Parathyroid adenoma (tissue), 2 donors: ENCODE data around the gene FALEC.
"Not testable (repeated sequence)": the region's sequence is repeated elsewhere in the genome, so short reads cannot be mapped to it uniquely, and the experiment has no call there.

Experiments
- H2AFZ ChIP-seq: fragments of 300-600 bp; sonication (generic); one replicate; pipeline ENCODE4 v1.7.0; 2017; ENCODE audit warnings: antibody characterized with exemption, mild to moderate bottlenecking
- H3K27ac ChIP-seq: fragments of 300-600 bp; sonication (generic); one replicate; pipeline ENCODE4 v1.7.0; 2017
- H3K27me3 ChIP-seq: fragments of 300-600 bp; sonication (generic); one replicate; pipeline ENCODE4 v1.7.0; 2017; ENCODE audit warnings: low read length; ENCODE audit not compliant: control insufficient read depth, insufficient read depth
- H3K36me3 ChIP-seq: fragments of 300-600 bp; sonication (generic); one replicate; pipeline ENCODE4 v1.7.0; 2017; ENCODE audit warnings: low read length; ENCODE audit not compliant: control insufficient read depth, insufficient read depth
- H3K4me1 ChIP-seq: fragments of 300-600 bp; sonication (generic); one replicate; pipeline ENCODE4 v1.7.0; 2017; ENCODE audit warnings: control low read depth
- H3K4me2 ChIP-seq: fragments of 300-600 bp; sonication (generic); one replicate; pipeline ENCODE4 v1.7.0; 2017; ENCODE audit warnings: low read length
- H3K4me3 ChIP-seq: fragments of 300-600 bp; sonication (generic); one replicate; pipeline ENCODE4 v1.7.0; 2017; ENCODE audit warnings: low read depth, low read length
- H3K79me2 ChIP-seq: fragments of 300-600 bp; sonication (generic); one replicate; pipeline ENCODE4 v1.7.0; 2017; ENCODE audit warnings: control low read depth
- H3K9ac ChIP-seq: fragments of 300-600 bp; sonication (generic); one replicate; pipeline ENCODE4 v1.7.0; 2017; ENCODE audit warnings: mild to moderate bottlenecking
- H3K9me3 ChIP-seq: fragments of 300-600 bp; sonication (generic); one replicate; pipeline ENCODE4 v1.7.0; 2017; ENCODE audit warnings: low read length; ENCODE audit not compliant: control insufficient read depth
- CTCF ChIP-seq: fragments of 300-600 bp; sonication (generic); IDR thresholded peaks from one replicate; pipeline ENCODE4 v1.7.0; 2017; ENCODE audit warnings: antibody characterized with exemption, mild to moderate bottlenecking
- donor health status: primary hyperparathyroidism.

The FALEC gene

DNA sequence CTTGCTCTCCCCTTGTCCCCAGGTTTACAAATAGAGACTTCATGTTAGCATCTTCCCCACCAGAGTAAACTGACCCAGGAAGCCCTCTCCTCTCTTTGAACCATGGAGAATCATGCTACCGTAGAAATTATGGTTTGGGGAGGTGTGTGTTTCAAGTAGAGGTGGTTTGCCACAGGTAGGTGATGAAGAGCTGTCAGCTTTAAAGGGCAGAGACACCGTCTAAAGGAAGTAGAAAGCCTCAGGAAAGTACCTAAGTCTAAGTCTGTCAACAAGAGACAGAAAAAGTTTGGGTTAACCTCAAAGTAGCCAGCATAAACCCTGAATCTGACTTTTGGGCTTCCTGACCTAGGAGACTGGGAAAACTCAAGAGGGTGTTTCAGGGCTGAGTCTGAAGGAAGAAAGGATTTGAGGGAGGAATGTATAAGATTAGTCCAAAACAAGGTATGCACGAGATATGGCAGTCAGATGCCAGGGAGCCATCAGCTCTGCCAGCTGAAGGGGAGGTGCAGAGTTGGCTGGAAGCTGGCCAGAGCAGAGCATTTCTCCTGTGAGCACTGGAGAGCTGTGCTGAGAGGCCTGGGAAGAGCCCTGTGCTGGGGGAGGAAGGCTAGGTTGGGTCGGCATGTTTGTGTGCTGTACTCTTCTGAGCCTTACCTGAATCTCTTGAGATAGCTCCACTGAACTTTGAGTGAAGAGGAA lies 47.9 kb downstream of the FALEC start:
- H3K4me2 ChIP-seq: peak overlapping the region; percentile 99
- no peaks in the 10 kb centered on the region for H3K79me2 ChIP-seq
- peaks cover 42% of the 10 kb centered on the region for H3K4me1 ChIP-seq
- H3K36me3 ChIP-seq: no peaks in the 10 kb centered on the region
- no peak for TF ChIP-seq CTCF
- H3K4me3 ChIP-seq: no peak overlapping the region
- H3K9ac ChIP-seq: no peak overlapping the region
- no peaks in the 10 kb centered on the region for H3K27me3 ChIP-seq
- H2AFZ ChIP-seq: no peak overlapping the region
- H3K9me3 ChIP-seq: no peaks in the 10 kb centered on the region
- H3K27ac ChIP-seq: peak overlapping the region; percentile 100

GRCh38 chr1:150564051-150564991 lies 48.8 kb downstream of the FALEC start:
- no peaks in the 10 kb centered on the region for H3K27me3 ChIP-seq
- H3K4me1 ChIP-seq: peaks cover 46% of the 10 kb centered on the region
- no peak overlapping the region for H2AFZ ChIP-seq
- peak overlapping the region; percentile 99 for H3K4me2 ChIP-seq
- no peak overlapping the region for H3K4me3 ChIP-seq
- TF ChIP-seq CTCF: no peak
- no peak overlapping the region for H3K9ac ChIP-seq
- H3K36me3 ChIP-seq: no peaks in the 10 kb centered on the region
- peak overlapping the region; percentile 100 for H3K27ac ChIP-seq
- no peaks in the 10 kb centered on the region for H3K79me2 ChIP-seq
- no peaks in the 10 kb centered on the region for H3K9me3 ChIP-seq

- peaks cover 42% of the 10 kb centered on the region for H3K4me1 ChIP-seq
- H3K27ac ChIP-seq, H3K27me3 ChIP-seq, H2AFZ ChIP-seq, H3K9ac ChIP-seq, H3K36me3 ChIP-seq, H3K4me2 ChIP-seq, H3K4me3 ChIP-seq, H3K9me3 ChIP-seq, H3K79me2 ChIP-seq: not testable (repeated sequence)
Measured at GRCh38 chr1:150565240-150565991, 49.9 kb downstream of the FALEC start.

GRCh38 chr1:150566589-150567340 lies 51.2 kb downstream of the FALEC start:
- no peaks in the 10 kb centered on the region for H3K27me3 ChIP-seq
- no peak overlapping the region for H3K4me3 ChIP-seq
- H3K36me3 ChIP-seq: no peaks in the 10 kb centered on the region
- peak overlapping the region; percentile 88 for H3K27ac ChIP-seq
- H3K4me2 ChIP-seq: peak overlapping the region; percentile 61
- H3K4me1 ChIP-seq: peaks cover 38% of the 10 kb centered on the region
- H2AFZ ChIP-seq: no peak overlapping the region
- no peak for TF ChIP-seq CTCF
- no peak overlapping the region for H3K9ac ChIP-seq
- H3K9me3 ChIP-seq: no peaks in the 10 kb centered on the region
- no peaks in the 10 kb centered on the region for H3K79me2 ChIP-seq
